22Rv1 (cell line): ENCODE results near the gene MED23.

Experiments
- H3K27ac ChIP-seq: fragments of 450-650 bp; 2 replicates; pipeline ENCODE4 v1.5.1; 2017
- ZFX ChIP-seq: fragments of 450-650 bp; IDR thresholded peaks from 2 replicates; pipeline ENCODE4 v1.6.1; 2017; ENCODE audit warnings: antibody characterized with exemption, borderline replicate concordance
- TF ChIP-seq, protein P1 (sequence below): fragments of 450-650 bp; IDR thresholded peaks from 2 replicates; pipeline ENCODE4 v1.5.1; 2017; ENCODE audit warnings: mild to moderate bottlenecking

MED23 gene

DNA sequence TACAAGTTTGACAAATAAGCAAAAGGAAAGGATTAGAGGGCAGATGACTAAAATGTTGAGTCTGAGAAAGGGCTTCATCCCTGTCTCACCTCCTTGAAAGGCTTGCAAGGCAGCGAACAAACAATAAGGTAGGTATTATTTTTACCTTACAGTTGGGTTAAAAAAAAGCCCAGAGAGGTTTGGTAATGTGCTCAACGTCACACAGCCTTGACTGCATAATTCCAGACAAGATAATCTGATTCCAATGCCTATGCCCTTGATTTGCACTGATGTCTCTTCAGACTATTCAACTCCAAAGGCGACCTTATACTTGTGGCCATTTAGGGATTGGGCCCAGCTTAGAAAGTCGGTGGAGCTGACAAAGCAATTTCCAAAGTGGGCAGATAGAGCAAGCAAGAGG lies 53.4 kb downstream of the MED23 start:
- no peak overlapping the region for H3K27ac ChIP-seq
- TF ChIP-seq ZFX: no peak
- TF ChIP-seq, protein P1, sequence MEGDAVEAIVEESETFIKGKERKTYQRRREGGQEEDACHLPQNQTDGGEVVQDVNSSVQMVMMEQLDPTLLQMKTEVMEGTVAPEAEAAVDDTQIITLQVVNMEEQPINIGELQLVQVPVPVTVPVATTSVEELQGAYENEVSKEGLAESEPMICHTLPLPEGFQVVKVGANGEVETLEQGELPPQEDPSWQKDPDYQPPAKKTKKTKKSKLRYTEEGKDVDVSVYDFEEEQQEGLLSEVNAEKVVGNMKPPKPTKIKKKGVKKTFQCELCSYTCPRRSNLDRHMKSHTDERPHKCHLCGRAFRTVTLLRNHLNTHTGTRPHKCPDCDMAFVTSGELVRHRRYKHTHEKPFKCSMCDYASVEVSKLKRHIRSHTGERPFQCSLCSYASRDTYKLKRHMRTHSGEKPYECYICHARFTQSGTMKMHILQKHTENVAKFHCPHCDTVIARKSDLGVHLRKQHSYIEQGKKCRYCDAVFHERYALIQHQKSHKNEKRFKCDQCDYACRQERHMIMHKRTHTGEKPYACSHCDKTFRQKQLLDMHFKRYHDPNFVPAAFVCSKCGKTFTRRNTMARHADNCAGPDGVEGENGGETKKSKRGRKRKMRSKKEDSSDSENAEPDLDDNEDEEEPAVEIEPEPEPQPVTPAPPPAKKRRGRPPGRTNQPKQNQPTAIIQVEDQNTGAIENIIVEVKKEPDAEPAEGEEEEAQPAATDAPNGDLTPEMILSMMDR: no peak

DNA sequence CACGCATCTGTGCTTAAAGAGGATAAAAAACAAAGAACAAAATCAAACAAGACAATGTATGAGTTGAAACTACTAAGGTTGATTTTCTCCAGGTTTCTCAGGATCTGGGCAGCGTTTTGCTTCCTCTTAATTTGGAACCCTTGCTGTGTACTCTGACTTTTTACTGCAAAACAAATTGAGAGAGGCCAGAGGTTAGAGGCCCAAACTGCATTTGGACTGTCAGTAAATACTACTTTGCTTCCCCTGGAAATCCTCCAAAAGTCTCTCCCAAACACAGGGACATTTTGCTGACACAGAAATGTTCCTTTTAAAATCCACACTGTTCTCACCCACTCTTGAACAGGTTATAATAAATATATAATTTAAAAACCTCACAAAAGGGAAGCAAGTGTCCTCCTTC lies 53.9 kb downstream of the MED23 start:
- no peak for TF ChIP-seq ZFX
- TF ChIP-seq, protein P1: no peak
- H3K27ac ChIP-seq: no peak overlapping the region

DNA sequence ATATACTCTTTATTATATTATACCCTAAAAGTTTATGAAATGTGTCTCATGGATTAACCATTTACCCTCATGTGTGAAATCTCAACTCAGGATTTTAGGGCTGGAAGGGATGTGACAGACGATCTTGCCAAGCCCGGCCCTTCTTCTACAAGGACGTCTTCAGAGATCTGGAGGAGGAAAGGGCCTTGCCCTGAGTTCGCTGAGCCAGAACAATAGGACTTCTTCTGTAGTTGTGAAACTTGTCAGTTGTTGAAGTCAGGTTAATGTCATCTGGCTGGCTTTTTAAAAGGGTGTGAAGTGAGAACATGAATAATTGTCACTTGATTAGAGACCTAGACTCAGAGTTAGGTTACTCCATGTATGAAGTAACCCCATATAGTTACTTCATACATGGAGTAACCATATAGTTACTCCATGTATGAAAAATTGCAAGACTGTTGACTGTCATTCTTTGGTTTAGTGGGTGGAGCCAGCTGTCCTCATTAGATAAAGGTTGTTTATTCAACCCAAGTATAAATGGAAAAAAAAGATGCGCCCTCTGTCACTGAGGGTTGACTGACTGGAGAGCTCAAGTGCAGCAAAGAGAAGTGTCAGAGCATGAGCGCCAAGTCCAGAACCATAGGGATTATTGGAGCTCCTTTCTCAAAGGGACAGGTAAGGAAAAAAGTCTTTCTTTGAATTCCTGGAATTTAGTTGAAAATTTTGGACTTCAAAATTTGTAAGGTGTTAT lies 55.2 kb downstream of the MED23 start, which contains the start of gene ARG1:
Gene ARG1, plus strand, starts transcription at position 541 of the 730 bp plus-strand sequence. Its CDS starts 57 bp downstream, at position 598.
- H3K27ac ChIP-seq: no peak within 1 kb of the TSS

DNA sequence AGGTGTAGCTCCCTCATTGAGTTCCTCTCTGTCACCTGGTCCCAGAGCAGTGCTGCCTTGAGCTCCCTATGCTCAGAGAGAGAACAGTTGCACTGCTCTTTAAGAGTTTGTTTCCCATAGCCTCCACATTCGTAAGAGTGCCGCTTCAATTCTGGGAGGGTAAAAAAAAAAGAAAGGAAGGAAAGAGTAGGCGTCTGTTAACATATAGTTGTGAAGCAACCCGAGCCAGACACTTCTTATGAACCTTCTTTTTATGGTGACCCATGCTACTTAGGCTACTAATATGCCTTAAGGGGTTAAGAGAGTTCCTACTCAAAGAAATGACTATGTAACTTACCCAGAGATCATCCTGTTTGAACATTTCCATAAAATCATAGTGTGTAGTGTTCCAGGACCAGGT lies 59.3 kb downstream of the MED23 start:
- no peak for TF ChIP-seq ZFX
- TF ChIP-seq, protein P1: no peak
- no peak overlapping the region for H3K27ac ChIP-seq

More for the DNA sequence above, 55.2 kb downstream of the MED23 start, which contains the start of gene ARG1:
- TF ChIP-seq, protein P1: no peak
- no peak for TF ChIP-seq ZFX

DNA sequence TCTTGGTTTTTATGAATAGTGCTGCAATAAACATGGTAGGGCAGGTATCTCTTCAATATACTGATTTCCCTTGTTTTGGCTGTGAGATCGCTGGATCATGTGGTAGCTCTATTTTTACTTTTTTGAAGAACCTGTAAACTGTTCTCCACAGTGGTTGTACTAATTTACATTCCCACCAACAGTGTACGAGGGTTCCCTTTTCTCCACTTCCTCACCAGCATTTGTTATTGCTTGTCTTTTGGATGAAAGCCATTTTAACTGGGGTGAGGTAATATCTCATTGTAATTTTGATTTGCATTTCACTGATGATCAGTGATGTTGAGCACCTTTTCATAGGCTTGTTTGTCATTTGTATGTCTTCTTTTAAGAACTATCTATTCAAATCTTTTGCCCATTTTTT lies 63.0 kb downstream of the MED23 start:
- no peak for TF ChIP-seq ZFX
- TF ChIP-seq, protein P1: no peak
- H3K27ac ChIP-seq: no peak overlapping the region

DNA sequence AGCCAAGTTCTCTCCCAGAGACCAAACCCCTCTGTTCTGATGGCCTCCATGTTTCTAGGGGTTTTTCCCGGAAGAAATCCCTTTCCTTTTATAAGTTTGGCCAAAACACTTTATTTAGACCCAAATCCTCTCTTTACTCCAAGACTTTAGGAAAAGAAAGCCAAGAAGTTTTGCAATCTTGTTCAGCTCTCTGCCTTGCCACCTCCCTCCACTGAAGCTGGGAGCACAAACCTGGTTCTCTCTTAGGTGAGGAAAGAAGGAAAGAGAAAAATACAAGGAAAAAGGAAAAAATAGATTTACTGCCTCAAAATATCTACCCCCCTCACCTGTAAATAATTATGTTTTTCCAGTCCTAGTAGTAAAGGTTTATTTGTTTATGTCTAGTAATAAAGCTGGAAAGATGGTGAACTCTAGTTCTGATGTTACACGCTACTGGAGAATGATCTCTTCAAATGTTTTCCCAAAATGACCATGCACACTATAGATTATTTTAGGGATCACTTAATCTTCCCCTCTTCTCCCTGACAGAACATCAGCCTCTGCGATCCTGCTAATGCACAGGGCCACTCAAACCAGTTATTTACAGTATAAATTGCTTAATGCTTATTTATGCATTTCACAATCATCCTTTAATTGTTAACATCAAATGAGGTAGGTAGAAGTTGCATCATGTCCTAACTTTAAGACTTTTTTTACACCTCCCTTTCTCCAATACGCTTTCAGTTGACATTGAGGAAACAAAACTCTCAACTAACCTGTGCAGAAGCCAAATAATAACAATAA lies 65.9 kb downstream of the MED23 start:
- no peak for TF ChIP-seq ZFX
- TF ChIP-seq, protein P1: no peak
- H3K27ac ChIP-seq: no peak overlapping the region

DNA sequence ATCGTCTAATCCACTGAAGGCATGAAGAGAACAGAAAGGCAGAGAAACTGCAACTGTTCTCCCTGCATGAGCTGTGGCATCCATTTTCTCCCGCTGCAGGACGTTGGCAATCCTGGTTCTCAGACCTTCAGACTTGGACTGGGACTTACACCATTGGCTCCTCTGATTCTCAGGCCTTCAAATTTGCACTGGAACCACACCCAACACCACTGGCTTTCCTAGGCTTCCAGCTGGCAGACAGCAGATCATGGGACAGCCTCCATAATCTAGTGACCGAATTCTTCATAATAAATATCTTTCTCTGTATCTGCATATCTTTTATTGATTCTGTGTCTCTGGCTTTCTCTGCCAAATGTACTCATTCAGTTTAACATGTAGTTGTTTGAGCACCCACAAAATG lies 69.1 kb downstream of the MED23 start:
- TF ChIP-seq, protein P1: no peak
- no peak for TF ChIP-seq ZFX
- H3K27ac ChIP-seq: no peak overlapping the region
